GM12878 (cell line): ENCODE results near the gene NISCH. TPM values are rescaled to one million over a fixed set of nuclear protein-coding genes. Genes with fewer than 3 reads are reported as not detected.

Experiments
- ATAC-seq: fragments of 200-7000 bp; cut with Tn5 transposase; 3 replicates; pipeline ENCODE4 v1.9.1; 2020; ENCODE audit warnings: mild to moderate bottlenecking, moderate library complexity
- BruUV-seq: library from RNA; stranded (reverse); fragments of 400-500 nt; replicated peaks from 2 replicates; lab custom pipeline; 2021; lab: Mats Ljungman, UMichigan
- CTCF ChIA-PET: fragments of 300-600 bp; sonication (Branson Sonifier 250); formaldehyde crosslinking; extraction: SDS; loops from one replicate; lab custom pipeline; 2021; ENCODE audit warnings: inconsistent platforms; lab: Yijun Ruan, JAX
- POLR2A ChIA-PET: fragments of 350-600 bp; formaldehyde crosslinking; extraction: SDS; loops from one replicate; lab custom pipeline; 2021; ENCODE audit warnings: inconsistent platforms; lab: Charles Lee
- RAD21 ChIA-PET: fragments of 300-600 bp; sonication (Branson Sonifier 250); formaldehyde crosslinking; loops from one replicate; lab custom pipeline; 2023; ENCODE audit warnings: antibody characterized with exemption; ENCODE audit not compliant: unreplicated experiment; lab: Charles Lee
- SMC1A ChIA-PET: fragments of 300-600 bp; sonication (Branson Sonifier 250); formaldehyde crosslinking; loops from one replicate; lab custom pipeline; 2023; ENCODE audit not compliant: unreplicated experiment, uncharacterized antibody; lab: Charles Lee
- DNase-seq: peaks from one replicate; pipeline ENCODE4 v3.0.0-alpha.2; 2011; ENCODE audit warnings: low read depth, low spot score
- FAIRE-seq: peaks from 3 replicates; lab custom pipeline; 2011; peaks lifted over from hg19 to GRCh38; lab: Jason Lieb, UNC
- H2AFZ ChIP-seq: 2 replicates; pipeline ENCODE4 v1.6.0; 2011; ENCODE audit warnings: low read depth, low read length, control low read depth; ENCODE audit not compliant: control insufficient read depth
- H3K27ac ChIP-seq: 2 replicates; pipeline ENCODE4 v1.5.1; 2011; ENCODE audit warnings: control low read depth; ENCODE audit not compliant: control insufficient read depth, insufficient read depth
- H3K27me3 ChIP-seq, 2 experiments: replicated peaks in 1 of 2; 2 replicates each; pipeline versions ENCODE4 v1.6.0 to v1.6.1; 2011; ENCODE audit warnings: low read length in 1 of 2; ENCODE audit not compliant: control insufficient read depth in 2 of 2, insufficient read depth in 2 of 2
- H3K36me3 ChIP-seq, 2 experiments: 2 replicates each; pipeline ENCODE4 v1.5.1; 2011; ENCODE audit warnings: low read length in 1 of 2; ENCODE audit not compliant: control insufficient read depth in 2 of 2, insufficient read depth in 2 of 2
- H3K4me1 ChIP-seq: 2 replicates; pipeline ENCODE4 v1.6.1; 2011; ENCODE audit warnings: mild to moderate bottlenecking, low read length, moderate library complexity, mixed read lengths; ENCODE audit not compliant: control insufficient read depth, insufficient read depth
- H3K4me2 ChIP-seq: 2 replicates; pipeline ENCODE4 v1.6.0; 2011; ENCODE audit warnings: control low read depth; ENCODE audit not compliant: control insufficient read depth, insufficient read depth
- H3K4me3 ChIP-seq: fragments of 200-600 bp; sonication (generic); 2 replicates; pipeline ENCODE4 v1.5.1; 2016
- H3K79me2 ChIP-seq: 2 replicates; pipeline ENCODE4 v1.6.0; 2011; ENCODE audit warnings: low read length; ENCODE audit not compliant: control insufficient read depth, insufficient read depth
- H3K9ac ChIP-seq: 2 replicates; pipeline ENCODE4 v1.8.0; 2011; ENCODE audit warnings: low read length, control low read depth, mixed read lengths; ENCODE audit not compliant: control insufficient read depth, insufficient read depth
- H3K9me3 ChIP-seq: replicated peaks from 3 replicates; pipeline ENCODE4 v1.5.1; 2011; ENCODE audit warnings: mild to moderate bottlenecking, low read length; ENCODE audit not compliant: control insufficient read depth, insufficient read depth
- H4K20me1 ChIP-seq: 2 replicates; pipeline ENCODE4 v1.6.0; 2011; ENCODE audit not compliant: control insufficient read depth, insufficient read depth
- BCLAF1 ChIP-seq: fragments of 450-650 bp; IDR thresholded peaks from 2 replicates; pipeline ENCODE4 v1.6.1; 2017; ENCODE audit warnings: antibody characterized with exemption, mild to moderate bottlenecking, moderate library complexity
- CBX3 ChIP-seq: fragments of 200-600 bp; sonication (generic); IDR thresholded peaks from 2 replicates; pipeline ENCODE4 v1.6.1; 2016; ENCODE audit warnings: low read depth, borderline replicate concordance
- EZH2 ChIP-seq: IDR thresholded peaks from 2 replicates; pipeline ENCODE4 v1.6.1; 2012; ENCODE audit warnings: low read depth, mild to moderate bottlenecking, control low read depth, inconsistent platforms, low read length, borderline replicate concordance; ENCODE audit not compliant: control insufficient read depth
- IRF3 ChIP-seq: fragments of 450-650 bp; IDR thresholded peaks from 2 replicates; pipeline ENCODE4 v1.6.1; 2014; ENCODE audit warnings: mild to moderate bottlenecking
- IRF4 ChIP-seq: IDR thresholded peaks from 2 replicates; pipeline ENCODE4 v1.6.1; 2011; ENCODE audit warnings: low read depth, low read length
- LARP7 ChIP-seq: fragments of 450-650 bp; IDR thresholded peaks from 2 replicates; pipeline ENCODE4 v1.6.1; 2017; ENCODE audit warnings: mild to moderate bottlenecking
- MEF2B ChIP-seq: fragments of 450-650 bp; IDR thresholded peaks from 2 replicates; pipeline ENCODE4 v1.6.1; 2018; ENCODE audit warnings: mild to moderate bottlenecking, moderate library complexity; ENCODE audit not compliant: partially characterized antibody, poor library complexity, severe bottlenecking
- NFXL1 ChIP-seq: fragments of 450-650 bp; IDR thresholded peaks from 2 replicates; pipeline ENCODE4 v1.6.1; 2017; ENCODE audit warnings: antibody characterized with exemption, mild to moderate bottlenecking, borderline replicate concordance
- NFYB ChIP-seq: IDR thresholded peaks from 2 replicates; pipeline ENCODE4 v1.6.1; 2011; ENCODE audit warnings: low read depth, mild to moderate bottlenecking, low read length, improper control_type of control experiment, moderate library complexity; ENCODE audit not compliant: insufficient read depth
- ZNF274 ChIP-seq: IDR thresholded peaks from one replicate; pipeline ENCODE4 v1.8.0; 2011; ENCODE audit not compliant: insufficient read length, insufficient read depth
- WGBS: methylation state at CpG from one replicate; pipeline ENCODE4 v1.1.6; 2016; ENCODE audit warnings: low lambda C conversion rate; ENCODE audit not compliant: insufficient replicate concordance, insufficient coverage; ENCODE audit errors: missing lambda C conversion rate; 5-methylcytosine and 5-hydroxymethylcytosine counted together
- in situ Hi-C: fragments of 300-500 bp; cut with MboI; formaldehyde crosslinking; loops from 9 replicates; pipeline ENCODE4 v1.14.3; 2018; ENCODE audit warnings: mixed read lengths
- intact Hi-C: fragments of 100-400 bp; cut with micrococcal nuclease; formaldehyde crosslinking; loops from one replicate; pipeline ENCODE4 v1.14.2; 2022; ENCODE audit not compliant: unreplicated experiment
- polyA plus RNA-seq, 11 experiments: library from polyadenylated mRNA; depleted of rRNA in 4 of 11; unstranded in 6 of 11; stranded (reverse) in 5 of 11; fragments of >200 nt; fragmentation: Nextera tagmentation in 4 of 11; fragmentation: Illumina TruSeq in 1 of 11; extraction: Ambion mirVana in 4 of 11; extraction: Trizol in 1 of 11; gene quantifications; 1 replicate in 1 of 11; 2 replicates in 10 of 11; pipeline versions ENCODE4 v1.2.1 to v1.2.3, GENCODE V29; 2011 to 2016; ENCODE audit warnings: inconsistent platforms in 2 of 11, missing spikeins in 2 of 11, low read depth in 1 of 11
- total RNA-seq, 4 experiments: library from RNA; depleted of rRNA in 3 of 4; stranded (reverse); fragments of >200 nt in 3 of 4; fragmentation: Illumina TruSeq in 1 of 4; extraction: Trizol in 1 of 4; gene quantifications; 2 replicates each; pipeline versions ENCODE4 v1.2.1 to v1.2.3, GENCODE V29; 2013 to 2021
- TF ChIP-seq, protein P1 (sequence below): IDR thresholded peaks from 2 replicates; pipeline ENCODE4 v1.6.1; 2012; ENCODE audit warnings: low read depth, low read length, improper control_type of control experiment

NISCH gene
- total and polyA plus RNA-seq, 10 of the 15 experiments (the other 5 are each of a cell fraction or from before 2014, with no cell fraction given), result 0.76 to 52.5 (median 24.6) TPM

DNA sequence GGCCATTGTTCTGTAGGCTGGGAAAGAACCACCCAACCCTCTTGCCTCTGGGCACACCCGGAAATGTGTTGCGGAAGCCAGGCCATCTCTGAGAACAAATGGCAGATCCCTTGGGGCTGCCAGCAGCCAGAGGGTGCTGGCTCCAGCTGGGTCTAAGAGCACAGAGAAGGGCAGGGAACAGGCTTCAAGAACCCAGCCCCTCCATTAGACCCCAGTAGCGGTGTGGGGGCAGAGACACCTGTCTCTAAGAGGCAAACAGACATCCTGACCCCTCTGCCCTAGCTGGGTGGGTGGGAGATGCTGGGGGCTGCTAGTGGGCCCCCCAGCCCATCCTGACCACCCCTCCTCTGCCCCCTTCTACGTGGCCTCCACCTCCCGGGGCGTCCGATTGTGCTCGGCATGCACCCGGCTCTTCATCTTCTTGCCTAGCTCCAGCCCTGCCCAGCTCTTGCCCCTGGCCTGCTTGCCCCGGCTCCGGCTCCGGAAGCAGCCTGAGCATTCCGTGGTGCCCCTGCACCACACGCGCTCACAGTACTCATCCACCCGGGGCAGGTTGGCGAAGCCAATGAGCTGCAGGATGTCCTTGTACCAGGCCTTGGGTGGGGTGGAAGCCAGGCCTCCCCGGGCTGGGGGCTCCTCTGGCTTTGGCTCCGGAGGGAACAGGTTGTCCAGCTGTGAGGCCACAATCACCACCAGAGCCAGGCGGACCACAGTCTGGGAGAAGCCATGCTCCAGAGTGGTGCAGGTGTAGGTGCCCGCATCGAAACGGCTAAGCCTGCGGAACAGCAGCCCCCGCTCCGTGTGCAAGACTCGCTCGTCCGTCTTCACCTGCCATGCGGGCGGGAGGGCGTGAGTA, 19.9 kb upstream of the NISCH start:
- no peak for FAIRE-seq

More for the DNA sequence above, 19.9 kb upstream of the NISCH start:
- DNase-seq, result no peak
- 64% methylated on average over 32 of the region's 32 CpGs for WGBS
- POLR2A ChIA-PET, result no interaction called here
- CTCF ChIA-PET, result interaction anchor here (0.5 to 4.2 kb wide), 3 partner anchors 11 to 995 kb away, joined by 3 to 35 read pairs (median 3); partner anchors contain the start of gene SEMA3G
- Histone ChIP-seq H3K36me3 (no peaks in the 10 kb centered on the region), H2AFZ (no peak overlapping the region), H3K4me2 (no peak overlapping the region), H3K79me2 (no peaks in the 10 kb centered on the region), H4K20me1 (no peaks in the 10 kb centered on the region), H3K27ac (no peak overlapping the region), H3K9ac (no peak overlapping the region), H3K27me3 (no peaks in the 10 kb centered on the region), H3K4me3 (no peak overlapping the region), H3K9me3 (no peaks in the 10 kb centered on the region), H3K4me1 (no peaks in the 10 kb centered on the region)
- SMC1A ChIA-PET, result interaction anchor here (1.6 kb wide), 1 partner anchor 11 kb away, joined by 3 read pairs; no protein-coding TSS in a partner anchor
- ATAC-seq, result no peak
- intact Hi-C loops, result no loop called here
- TF ChIP-seq BCLAF1 (no peak), MEF2B (no peak), NFXL1 (no peak), EZH2 (no peak), IRF4 (no peak), LARP7 (no peak), IRF3 (no peak), CBX3 (no peak), NFYB (no peak), ZNF274 (no peak)
- TF ChIP-seq, protein P1, sequence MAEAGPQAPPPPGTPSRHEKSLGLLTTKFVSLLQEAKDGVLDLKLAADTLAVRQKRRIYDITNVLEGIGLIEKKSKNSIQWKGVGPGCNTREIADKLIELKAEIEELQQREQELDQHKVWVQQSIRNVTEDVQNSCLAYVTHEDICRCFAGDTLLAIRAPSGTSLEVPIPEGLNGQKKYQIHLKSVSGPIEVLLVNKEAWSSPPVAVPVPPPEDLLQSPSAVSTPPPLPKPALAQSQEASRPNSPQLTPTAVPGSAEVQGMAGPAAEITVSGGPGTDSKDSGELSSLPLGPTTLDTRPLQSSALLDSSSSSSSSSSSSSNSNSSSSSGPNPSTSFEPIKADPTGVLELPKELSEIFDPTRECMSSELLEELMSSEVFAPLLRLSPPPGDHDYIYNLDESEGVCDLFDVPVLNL, result no peak
- no TSS peak for BruUV-seq
- in situ Hi-C loops, result no loop called here
- RAD21 ChIA-PET, result interaction anchor here (1.5 kb wide), 1 partner anchor 11 kb away, joined by 3 read pairs; no protein-coding TSS in a partner anchor
